KMS-11 (cell line): Measurements from ENCODE around the gene PDE8B.

Experiments
- H2AFZ ChIP-seq: fragments of 200-600 bp; sonication (generic); 2 replicates; pipeline ENCODE4 v1.6.1; 2016; ENCODE audit warnings: antibody characterized with exemption, mixed run types, low read depth
- H3K27ac ChIP-seq: fragments of 200-600 bp; sonication (generic); 2 replicates; pipeline ENCODE4 v1.6.1; 2016; ENCODE audit warnings: mild to moderate bottlenecking, mixed run types
- H3K27me3 ChIP-seq: fragments of 200-600 bp; sonication (generic); 2 replicates; pipeline ENCODE4 v1.6.1; 2017; ENCODE audit warnings: mild to moderate bottlenecking, low read depth, mixed run types, moderate library complexity; ENCODE audit not compliant: insufficient read depth
- H3K36me3 ChIP-seq: fragments of 200-600 bp; sonication (generic); 2 replicates; pipeline ENCODE4 v1.6.1; 2017; ENCODE audit warnings: mild to moderate bottlenecking, mixed run types; ENCODE audit not compliant: insufficient read depth
- H3K4me1 ChIP-seq: fragments of 200-600 bp; sonication (generic); 2 replicates; pipeline ENCODE4 v1.6.1; 2016; ENCODE audit warnings: mild to moderate bottlenecking, low read depth, mixed run types; ENCODE audit not compliant: poor library complexity, severe bottlenecking
- H3K4me2 ChIP-seq: fragments of 200-600 bp; sonication (generic); 2 replicates; pipeline ENCODE4 v1.7.0; 2016; ENCODE audit warnings: mild to moderate bottlenecking, mixed run types
- H3K4me3 ChIP-seq: fragments of 200-600 bp; sonication (generic); IDR thresholded peaks from 2 replicates; pipeline ENCODE4 v1.6.1; 2017; ENCODE audit warnings: low read depth, low read length, mixed read lengths; ENCODE audit not compliant: insufficient read depth
- H3K79me2 ChIP-seq: fragments of 200-600 bp; sonication (generic); 2 replicates; pipeline ENCODE4 v1.6.1; 2016; ENCODE audit warnings: low read depth, mixed run types; ENCODE audit not compliant: insufficient read depth
- H3K9ac ChIP-seq: fragments of 200-600 bp; sonication (generic); 2 replicates; pipeline ENCODE4 v1.6.1; 2016; ENCODE audit warnings: mild to moderate bottlenecking, mixed run types
- H4K20me1 ChIP-seq: fragments of 200-600 bp; sonication (generic); 2 replicates; pipeline ENCODE4 v1.6.1; 2016; ENCODE audit warnings: mild to moderate bottlenecking, mixed run types; ENCODE audit not compliant: insufficient read depth
- CTCF ChIP-seq: fragments of 200-600 bp; sonication (generic); conservative IDR thresholded peaks from 2 replicates; pipeline ENCODE4 v1.6.1; 2017; ENCODE audit warnings: low read depth, mild to moderate bottlenecking, antibody characterized with exemption, low read length, moderate library complexity, mixed read lengths

The PDE8B gene

GRCh38 chr5:77428526-77428925 is 218.0 kb downstream of the PDE8B start:
- Histone ChIP-seq H3K4me1 (no peaks in the 10 kb centered on the region), H3K27me3 (no peaks in the 10 kb centered on the region), H3K9ac (no peak overlapping the region), H2AFZ (no peak overlapping the region), H3K4me2 (no peak overlapping the region), H3K36me3 (no peaks in the 10 kb centered on the region), H3K4me3 (no peak overlapping the region), H3K79me2 (no peaks in the 10 kb centered on the region), H4K20me1 (no peaks in the 10 kb centered on the region), H3K27ac (no peak overlapping the region)
- TF ChIP-seq CTCF, result no peak

DNA sequence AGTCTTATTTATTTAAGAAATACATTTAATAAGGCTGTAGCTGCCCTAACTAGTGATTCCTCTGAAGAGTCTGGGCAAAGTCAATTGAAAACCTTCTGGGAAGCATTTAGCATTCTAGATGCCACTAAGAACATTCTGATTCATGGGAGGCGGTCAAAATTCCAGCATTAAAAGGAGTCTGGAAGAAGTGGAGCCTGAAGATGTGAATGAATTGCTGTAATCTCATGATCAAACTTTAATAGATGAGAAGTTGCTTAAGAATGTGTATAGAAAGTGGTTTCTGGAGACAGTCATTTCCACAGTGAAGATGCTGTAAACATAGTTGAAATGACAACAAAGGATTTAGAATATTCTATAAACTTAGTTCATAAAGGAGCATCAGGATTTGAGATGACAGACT is 220.2 kb downstream of the PDE8B start:
- no peak overlapping the region for H3K4me3 ChIP-seq
- H3K79me2 ChIP-seq, result no peaks in the 10 kb centered on the region
- no peaks in the 10 kb centered on the region for H3K27me3 ChIP-seq
- no peak overlapping the region for H3K9ac ChIP-seq
- H3K36me3 ChIP-seq, result no peaks in the 10 kb centered on the region
- no peak overlapping the region for H3K27ac ChIP-seq
- no peaks in the 10 kb centered on the region for H4K20me1 ChIP-seq
- H3K4me2 ChIP-seq, result no peak overlapping the region
- H3K4me1 ChIP-seq, result no peaks in the 10 kb centered on the region
- H2AFZ ChIP-seq, result no peak overlapping the region
- no peak for TF ChIP-seq CTCF

DNA sequence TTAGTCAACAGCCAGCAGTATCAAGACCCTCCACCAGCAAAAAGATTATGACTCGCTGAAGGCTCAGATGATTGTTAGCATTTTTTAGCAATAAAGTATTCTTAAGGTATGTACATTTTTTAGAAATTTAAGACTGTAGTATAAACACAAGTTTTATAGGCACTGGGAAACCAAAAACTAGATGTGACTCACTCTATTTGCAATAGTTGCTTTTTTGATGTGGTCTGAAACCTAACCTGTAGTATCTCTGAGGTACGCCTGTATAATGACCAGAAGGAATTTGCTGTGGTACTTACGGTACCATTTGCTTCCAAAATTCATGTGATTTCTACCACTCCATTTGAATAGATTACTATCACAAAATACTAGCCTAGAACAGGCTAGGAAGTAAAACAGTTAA is 220.8 kb downstream of the PDE8B start:
- Histone ChIP-seq H3K27me3 (no peaks in the 10 kb centered on the region), H3K36me3 (no peaks in the 10 kb centered on the region), H3K27ac (no peak overlapping the region), H3K9ac (no peak overlapping the region), H3K79me2 (no peaks in the 10 kb centered on the region), H2AFZ (no peak overlapping the region), H3K4me2 (no peak overlapping the region), H3K4me1 (no peaks in the 10 kb centered on the region), H4K20me1 (no peaks in the 10 kb centered on the region), H3K4me3 (no peak overlapping the region)
- no peak for TF ChIP-seq CTCF

- Histone ChIP-seq H3K36me3 (no peaks in the 10 kb centered on the region), H3K4me2 (no peak overlapping the region), H3K9ac (no peak overlapping the region), H3K27me3 (no peaks in the 10 kb centered on the region), H4K20me1 (no peaks in the 10 kb centered on the region), H3K27ac (no peak overlapping the region), H3K4me3 (no peak overlapping the region), H3K4me1 (no peaks in the 10 kb centered on the region), H3K79me2 (no peaks in the 10 kb centered on the region), H2AFZ (no peak overlapping the region)
- TF ChIP-seq CTCF, result no peak
Observed at GRCh38 chr5:77431719-77432118, 221.2 kb downstream of the PDE8B start.

DNA sequence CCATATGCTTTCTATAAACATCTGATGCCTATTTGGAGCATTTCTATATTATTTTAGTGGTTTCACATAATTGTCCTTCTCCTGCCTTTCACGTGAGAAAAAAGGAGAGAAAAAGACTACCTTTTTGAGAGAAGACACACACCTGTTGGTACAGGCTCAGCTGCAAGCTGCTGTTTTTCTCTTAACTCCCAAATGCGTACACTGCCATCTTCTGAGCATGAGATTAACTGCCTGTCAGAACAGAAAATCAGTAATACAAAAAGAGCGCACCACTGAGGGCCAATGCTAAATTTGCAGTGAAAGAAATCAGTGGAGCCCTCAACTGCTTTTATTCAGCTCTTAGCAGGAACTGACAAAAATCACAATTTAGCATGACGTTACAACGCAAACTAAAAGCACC is 226.7 kb downstream of the PDE8B start:
- H3K9ac ChIP-seq, result no peak overlapping the region
- no peak overlapping the region for H2AFZ ChIP-seq
- no peaks in the 10 kb centered on the region for H3K36me3 ChIP-seq
- H3K4me3 ChIP-seq, result no peak overlapping the region
- H3K4me2 ChIP-seq, result no peak overlapping the region
- H3K4me1 ChIP-seq, result no peaks in the 10 kb centered on the region
- TF ChIP-seq CTCF, result no peak
- H4K20me1 ChIP-seq, result no peaks in the 10 kb centered on the region
- H3K27me3 ChIP-seq, result no peaks in the 10 kb centered on the region
- H3K27ac ChIP-seq, result no peak overlapping the region
- no peaks in the 10 kb centered on the region for H3K79me2 ChIP-seq
